H9 (cell line): ENCODE measurements around the gene CCM2. TPM values are rescaled to one million over a fixed set of nuclear protein-coding genes. Genes with fewer than 3 reads are reported as not detected.

Experiments used
- DNase-seq: peaks from one replicate; pipeline ENCODE4 v3.0.0-alpha.2; 2017
- H2AFZ ChIP-seq: one replicate; pipeline ENCODE4 v1.6.1; 2013; ENCODE audit warnings: mild to moderate bottlenecking, low read length, control low read depth, moderate library complexity
- H2AK5ac ChIP-seq: 2 replicates; pipeline ENCODE4 v1.6.1; 2013; ENCODE audit warnings: low read length, control low read depth, mixed read lengths; ENCODE audit not compliant: insufficient read length
- H2BK120ac ChIP-seq: one replicate; pipeline ENCODE4 v1.6.1; 2013; ENCODE audit warnings: low read depth, mild to moderate bottlenecking, low read length, control low read depth, inconsistent platforms; ENCODE audit not compliant: poor library complexity, severe bottlenecking
- H2BK12ac ChIP-seq: 2 replicates; pipeline ENCODE4 v1.6.1; 2013; ENCODE audit warnings: low read length, control low read depth, mixed read lengths, low read depth; ENCODE audit not compliant: insufficient read length
- H2BK15ac ChIP-seq: 2 replicates; pipeline ENCODE4 v1.6.1; 2013; ENCODE audit warnings: low read depth, low read length, control low read depth
- H2BK20ac ChIP-seq: one replicate; pipeline ENCODE4 v1.6.1; 2013; ENCODE audit warnings: low read depth, mild to moderate bottlenecking, low read length, control low read depth, inconsistent platforms; ENCODE audit not compliant: poor library complexity, severe bottlenecking
- H2BK5ac ChIP-seq: 2 replicates; pipeline ENCODE4 v1.6.1; 2013; ENCODE audit warnings: low read length, control low read depth, mixed read lengths; ENCODE audit not compliant: insufficient read length
- H3K14ac ChIP-seq: 2 replicates; pipeline ENCODE4 v1.6.1; 2013; ENCODE audit warnings: low read length, control low read depth; ENCODE audit not compliant: insufficient read depth
- H3K18ac ChIP-seq: 2 replicates; pipeline ENCODE4 v1.6.1; 2013; ENCODE audit warnings: low read depth, mild to moderate bottlenecking, mixed read lengths, low read length, control low read depth; ENCODE audit not compliant: insufficient read length
- H3K23ac ChIP-seq: 2 replicates; pipeline ENCODE4 v1.6.1; 2013; ENCODE audit warnings: low read length, control low read depth, mixed read lengths, low read depth; ENCODE audit not compliant: insufficient read length
- H3K23me2 ChIP-seq: 2 replicates; pipeline ENCODE4 v1.6.1; 2013; ENCODE audit warnings: low read depth, mild to moderate bottlenecking, mixed read lengths, low read length, control low read depth; ENCODE audit not compliant: insufficient read length, poor library complexity, severe bottlenecking
- H3K27ac ChIP-seq: 2 replicates; pipeline ENCODE4 v1.5.1; 2013; ENCODE audit warnings: low read length, control low read depth, mixed read lengths, low read depth; ENCODE audit not compliant: insufficient read length
- H3K27me3 ChIP-seq: 2 replicates; pipeline ENCODE4 v1.6.1; 2013; ENCODE audit warnings: low read length, control low read depth, inconsistent platforms; ENCODE audit not compliant: insufficient read depth
- H3K4ac ChIP-seq: 2 replicates; pipeline ENCODE4 v1.6.1; 2013; ENCODE audit warnings: low read depth, mild to moderate bottlenecking, control low read depth, inconsistent platforms, low read length, moderate library complexity
- H3K4me1 ChIP-seq: 2 replicates; pipeline ENCODE4 v1.6.1; 2013; ENCODE audit warnings: low read length, control low read depth, inconsistent platforms; ENCODE audit not compliant: insufficient read depth
- H3K4me2 ChIP-seq: 2 replicates; pipeline ENCODE4 v1.6.1; 2013; ENCODE audit warnings: low read length, control low read depth, mixed read lengths; ENCODE audit not compliant: insufficient read length, insufficient read depth
- H3K56ac ChIP-seq: 2 replicates; pipeline ENCODE4 v1.6.1; 2013; ENCODE audit warnings: low read depth, mild to moderate bottlenecking, mixed read lengths, low read length, control low read depth; ENCODE audit not compliant: insufficient read length
- H3K79me1 ChIP-seq: 2 replicates; pipeline ENCODE4 v1.6.1; 2013; ENCODE audit warnings: low read depth, mild to moderate bottlenecking, moderate library complexity, low read length, control low read depth, inconsistent platforms; ENCODE audit not compliant: insufficient read depth, poor library complexity, severe bottlenecking
- H3K79me2 ChIP-seq: 2 replicates; pipeline ENCODE4 v1.6.1; 2013; ENCODE audit warnings: low read length, control low read depth, inconsistent platforms; ENCODE audit not compliant: insufficient read depth
- H3K9ac ChIP-seq: 2 replicates; pipeline ENCODE4 v1.6.1; 2013; ENCODE audit warnings: low read length, control low read depth, mixed read lengths; ENCODE audit not compliant: insufficient read length; ENCODE audit errors: extremely low read depth
- H3K9me3 ChIP-seq: one replicate; pipeline ENCODE4 v1.6.1; 2013; ENCODE audit warnings: low read depth, low read length, inconsistent platforms; ENCODE audit not compliant: control insufficient read depth
- H3T11ph ChIP-seq: one replicate; pipeline ENCODE4 v1.6.1; 2013; ENCODE audit warnings: mild to moderate bottlenecking, low read length, control low read depth, inconsistent platforms
- H4K20me1 ChIP-seq: one replicate; pipeline ENCODE4 v1.6.1; 2013; ENCODE audit not compliant: control insufficient read depth, insufficient read length, insufficient read depth
- H4K5ac ChIP-seq: 2 replicates; pipeline ENCODE4 v1.6.1; 2013; ENCODE audit warnings: low read depth, mild to moderate bottlenecking, mixed read lengths, low read length, control low read depth; ENCODE audit not compliant: insufficient read length
- H4K8ac ChIP-seq: replicated peaks from 2 replicates; pipeline ENCODE4 v1.6.1; 2013; ENCODE audit warnings: low read length, control low read depth, mixed read lengths, low read depth; ENCODE audit not compliant: insufficient read length
- H4K91ac ChIP-seq: 2 replicates; pipeline ENCODE4 v1.6.1; 2013; ENCODE audit warnings: low read depth, mild to moderate bottlenecking, moderate library complexity, mixed read lengths, low read length, control low read depth; ENCODE audit not compliant: insufficient read length
- H3K27ac Mint-ChIP-seq, 3 experiments: 2 replicates in 2 of 3; 3 replicates in 1 of 3; pipeline ENCODE4 v1.8.0; 2020 to 2021; ENCODE audit warnings: mixed read lengths in 3 of 3, mild to moderate bottlenecking in 1 of 3, moderate library complexity in 1 of 3
- H3K27me3 Mint-ChIP-seq: 2 replicates; pipeline ENCODE4 v1.8.0; 2021; ENCODE audit warnings: low read depth, mild to moderate bottlenecking, moderate library complexity, mixed read lengths
- H3K36me3 Mint-ChIP-seq, 3 experiments: 2 replicates in 2 of 3; 3 replicates in 1 of 3; pipeline ENCODE4 v1.8.0; 2020 to 2021; ENCODE audit warnings: low read depth in 3 of 3, mixed read lengths in 3 of 3; ENCODE audit not compliant: insufficient read depth in 1 of 3
- H3K4me1 Mint-ChIP-seq, 2 experiments: 2 replicates each; pipeline ENCODE4 v1.8.0; 2020; ENCODE audit warnings: mixed read lengths in 2 of 2
- H3K4me3 Mint-ChIP-seq, 2 experiments: 2 replicates in 1 of 2; 3 replicates in 1 of 2; pipeline ENCODE4 v1.8.0; 2020 to 2021; ENCODE audit warnings: mild to moderate bottlenecking in 2 of 2, mixed read lengths in 2 of 2, moderate library complexity in 1 of 2
- H3K9me3 Mint-ChIP-seq, 2 experiments: 2 replicates in 1 of 2; 3 replicates in 1 of 2; pipeline ENCODE4 v1.8.0; 2020; ENCODE audit warnings: mild to moderate bottlenecking in 2 of 2, mixed read lengths in 2 of 2, moderate library complexity in 1 of 2
- WGBS: extraction: QIAGEN DNeasy Blood & Tissue Kit; methylation state at CpG from one replicate; pipeline ENCODE4 v1.1.7; 2013; ENCODE audit warnings: missing lambda C conversion rate, low lambda C conversion rate, mixed read lengths; ENCODE audit not compliant: insufficient read length; ENCODE audit errors: extremely low coverage; 5-methylcytosine and 5-hydroxymethylcytosine counted together
- total RNA-seq: library from RNA; stranded (reverse); gene quantifications from 2 replicates; pipeline ENCODE4 v1.2.1, GENCODE V29; 2021
- TF ChIP-seq, protein P1 (sequence below): fragments of 200-600 bp; sonication (generic); conservative IDR thresholded peaks from 3 replicates; pipeline ENCODE4 v1.8.0; 2021; ENCODE audit warnings: antibody characterized with exemption, mild to moderate bottlenecking

Gene CCM2
- total RNA-seq, 1 experiment from 2014 or later: 30.4 TPM

DNA sequence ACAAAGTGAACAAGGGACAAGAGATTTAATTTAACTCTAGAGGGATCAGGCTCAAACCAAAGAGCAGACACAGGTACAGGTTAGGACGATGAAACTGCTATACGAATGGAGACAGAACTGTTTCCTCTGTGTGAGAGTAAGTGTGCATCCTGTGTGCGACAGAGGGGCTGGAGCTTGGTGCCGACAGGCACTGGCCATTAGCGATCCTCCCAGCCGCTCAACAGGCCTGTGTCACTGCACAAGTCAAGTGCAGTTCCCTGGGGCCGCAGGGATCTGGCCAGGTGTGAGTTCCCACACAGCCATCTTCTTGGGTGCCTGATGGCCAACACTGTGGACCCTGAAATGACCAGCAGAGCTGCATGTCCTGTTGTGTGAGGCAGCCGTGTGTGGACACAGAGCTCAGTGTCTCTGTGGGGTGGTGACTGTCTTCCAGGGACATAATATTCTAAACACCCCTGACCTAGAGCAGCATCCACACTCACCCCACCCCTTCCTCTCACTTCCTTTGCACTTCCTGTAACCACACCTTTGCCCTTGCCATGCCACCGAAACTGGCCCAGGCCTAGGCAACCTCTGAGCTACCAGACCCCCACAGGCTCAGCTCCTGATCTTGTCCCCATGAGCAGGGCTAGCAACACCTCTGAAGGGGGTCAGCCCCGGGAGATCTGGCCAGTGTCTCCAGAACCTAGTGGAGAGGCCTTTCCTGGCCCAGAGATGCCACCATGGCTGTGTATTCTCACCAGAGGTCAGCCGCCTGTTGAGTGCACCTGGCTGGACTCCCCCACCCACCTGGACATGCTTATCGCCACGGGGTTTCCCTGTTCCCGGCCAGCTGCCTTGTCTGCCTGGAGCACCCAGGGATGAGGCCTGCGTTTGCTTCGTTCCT, 123.2 kb downstream of the CCM2 start:
- TF ChIP-seq, protein P1, sequence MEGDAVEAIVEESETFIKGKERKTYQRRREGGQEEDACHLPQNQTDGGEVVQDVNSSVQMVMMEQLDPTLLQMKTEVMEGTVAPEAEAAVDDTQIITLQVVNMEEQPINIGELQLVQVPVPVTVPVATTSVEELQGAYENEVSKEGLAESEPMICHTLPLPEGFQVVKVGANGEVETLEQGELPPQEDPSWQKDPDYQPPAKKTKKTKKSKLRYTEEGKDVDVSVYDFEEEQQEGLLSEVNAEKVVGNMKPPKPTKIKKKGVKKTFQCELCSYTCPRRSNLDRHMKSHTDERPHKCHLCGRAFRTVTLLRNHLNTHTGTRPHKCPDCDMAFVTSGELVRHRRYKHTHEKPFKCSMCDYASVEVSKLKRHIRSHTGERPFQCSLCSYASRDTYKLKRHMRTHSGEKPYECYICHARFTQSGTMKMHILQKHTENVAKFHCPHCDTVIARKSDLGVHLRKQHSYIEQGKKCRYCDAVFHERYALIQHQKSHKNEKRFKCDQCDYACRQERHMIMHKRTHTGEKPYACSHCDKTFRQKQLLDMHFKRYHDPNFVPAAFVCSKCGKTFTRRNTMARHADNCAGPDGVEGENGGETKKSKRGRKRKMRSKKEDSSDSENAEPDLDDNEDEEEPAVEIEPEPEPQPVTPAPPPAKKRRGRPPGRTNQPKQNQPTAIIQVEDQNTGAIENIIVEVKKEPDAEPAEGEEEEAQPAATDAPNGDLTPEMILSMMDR: no peak
- no peak overlapping the region for H3K9ac ChIP-seq
- no peak overlapping the region for H4K91ac ChIP-seq
- H2BK20ac ChIP-seq: no peak overlapping the region
- no peak overlapping the region for H3K4me2 ChIP-seq
- no peak overlapping the region for H2AFZ ChIP-seq
- H4K5ac ChIP-seq: no peak overlapping the region
- peaks cover 10% of the 10 kb centered on the region for H3K27me3 Mint-ChIP-seq
- H4K8ac ChIP-seq: no peak overlapping the region
- H3K36me3 Mint-ChIP-seq: no peaks in the 10 kb centered on the region
- H2BK15ac ChIP-seq: no peak overlapping the region
- no peak overlapping the region for H3K23ac ChIP-seq
- H3K4ac ChIP-seq: no peak overlapping the region
- H3K9me3 ChIP-seq: no peaks in the 10 kb centered on the region
- H3K4me3 Mint-ChIP-seq: no peak overlapping the region
- no peak overlapping the region for H3T11ph ChIP-seq
- H2BK12ac ChIP-seq: no peak overlapping the region
- H3K9me3 Mint-ChIP-seq: no peaks in the 10 kb centered on the region
- no peak overlapping the region for H3K18ac ChIP-seq
- no peak for DNase-seq
- H3K27me3 ChIP-seq: no peaks in the 10 kb centered on the region
- peak overlapping the region in 1 of 3 experiments; percentile 61; a peak in 1 of 7 replicates for H3K27ac Mint-ChIP-seq
- WGBS: no CpG with 5 or more reads among the region's 16 CpGs
- H3K79me1 ChIP-seq: no peaks in the 10 kb centered on the region
- no peaks in the 10 kb centered on the region for H3K4me1 ChIP-seq
- H3K23me2 ChIP-seq: no peaks in the 10 kb centered on the region
- H2BK5ac ChIP-seq: no peak overlapping the region
- no peak overlapping the region for H2BK120ac ChIP-seq
- H3K14ac ChIP-seq: no peak overlapping the region
- peaks cover 11% of the 10 kb centered on the region in 2 experiments for H3K4me1 Mint-ChIP-seq
- H3K56ac ChIP-seq: no peak overlapping the region
- no peak overlapping the region for H2AK5ac ChIP-seq
- H3K27ac ChIP-seq: no peak overlapping the region
- H3K79me2 ChIP-seq: no peaks in the 10 kb centered on the region
- no peaks in the 10 kb centered on the region for H4K20me1 ChIP-seq
